ENCODE data around the gene DCDC2B.

Gene DCDC2B

GRCh38 chr1:32184650-32185049 lies 24.2 kb upstream of the DCDC2B start:
- no peak for DNase-seq (ENCODE audit: low read depth)
- no peak overlapping the region for H3K4me3 ChIP-seq (ENCODE audit: control insufficient read depth, low read depth, low read length)

GRCh38 chr1:32186077-32186476 lies 22.8 kb upstream of the DCDC2B start:
- no peak overlapping the region for H3K4me3 ChIP-seq (ENCODE audit: control insufficient read depth, low read depth, low read length)
- no peak for DNase-seq (ENCODE audit: low read depth)
- TF ChIP-seq, protein P1, sequence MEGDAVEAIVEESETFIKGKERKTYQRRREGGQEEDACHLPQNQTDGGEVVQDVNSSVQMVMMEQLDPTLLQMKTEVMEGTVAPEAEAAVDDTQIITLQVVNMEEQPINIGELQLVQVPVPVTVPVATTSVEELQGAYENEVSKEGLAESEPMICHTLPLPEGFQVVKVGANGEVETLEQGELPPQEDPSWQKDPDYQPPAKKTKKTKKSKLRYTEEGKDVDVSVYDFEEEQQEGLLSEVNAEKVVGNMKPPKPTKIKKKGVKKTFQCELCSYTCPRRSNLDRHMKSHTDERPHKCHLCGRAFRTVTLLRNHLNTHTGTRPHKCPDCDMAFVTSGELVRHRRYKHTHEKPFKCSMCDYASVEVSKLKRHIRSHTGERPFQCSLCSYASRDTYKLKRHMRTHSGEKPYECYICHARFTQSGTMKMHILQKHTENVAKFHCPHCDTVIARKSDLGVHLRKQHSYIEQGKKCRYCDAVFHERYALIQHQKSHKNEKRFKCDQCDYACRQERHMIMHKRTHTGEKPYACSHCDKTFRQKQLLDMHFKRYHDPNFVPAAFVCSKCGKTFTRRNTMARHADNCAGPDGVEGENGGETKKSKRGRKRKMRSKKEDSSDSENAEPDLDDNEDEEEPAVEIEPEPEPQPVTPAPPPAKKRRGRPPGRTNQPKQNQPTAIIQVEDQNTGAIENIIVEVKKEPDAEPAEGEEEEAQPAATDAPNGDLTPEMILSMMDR (conservative IDR thresholded peaks at IDR 0.05; ENCODE audit: control insufficient read depth, insufficient read depth, low read depth, low read length) = no peak

More at GRCh38 chr1:32184650-32185049, 24.2 kb upstream of the DCDC2B start:
- TF ChIP-seq, protein P1 (conservative IDR thresholded peaks at IDR 0.05; ENCODE audit: control insufficient read depth, insufficient read depth, low read depth, low read length) = no peak

GRCh38 chr1:32186491-32186890 lies 22.4 kb upstream of the DCDC2B start:
- TF ChIP-seq, protein P1 (conservative IDR thresholded peaks at IDR 0.05; ENCODE audit: control insufficient read depth, insufficient read depth, low read depth, low read length) = no peak
- H3K4me3 ChIP-seq (ENCODE audit: control insufficient read depth, low read depth, low read length) = no peak overlapping the region
- DNase-seq (ENCODE audit: low read depth) = no peak

- TF ChIP-seq, protein P1 (conservative IDR thresholded peaks at IDR 0.05; ENCODE audit: control insufficient read depth, insufficient read depth, low read depth, low read length) = no peak
These were observed 21.0 kb upstream of the DCDC2B start for GRCh38 chr1:32187850-32188249.

GRCh38 chr1:32192220-32192948 lies 16.5 kb upstream of the DCDC2B start:
- DNase-seq (ENCODE audit: low read depth) = no peak
- TF ChIP-seq, protein P1 (conservative IDR thresholded peaks at IDR 0.05; ENCODE audit: control insufficient read depth, insufficient read depth, low read depth, low read length) = no peak

More at GRCh38 chr1:32187850-32188249, 21.0 kb upstream of the DCDC2B start:
- no peak for DNase-seq (ENCODE audit: low read depth)
- H3K4me3 ChIP-seq (ENCODE audit: control insufficient read depth, low read depth, low read length) = no peak overlapping the region

GRCh38 chr1:32194984-32195383 lies 13.9 kb upstream of the DCDC2B start:
- TF ChIP-seq, protein P1 (conservative IDR thresholded peaks at IDR 0.05; ENCODE audit: control insufficient read depth, insufficient read depth, low read depth, low read length) = no peak
- no peak for DNase-seq (ENCODE audit: low read depth)
- no peak overlapping the region for H3K4me3 ChIP-seq (ENCODE audit: control insufficient read depth, low read depth, low read length)

More at GRCh38 chr1:32192220-32192948, 16.5 kb upstream of the DCDC2B start:
- no peak overlapping the region for H3K4me3 ChIP-seq (ENCODE audit: control insufficient read depth, low read depth, low read length)

All from fibroblast of mammary gland (primary cell).